GM06990 (cell line): ENCODE results near the gene MGA.

Experiments
- DNase-seq: peaks from one replicate; pipeline ENCODE4 v3.0.0-alpha.2; 2011; ENCODE audit not compliant: insufficient read length; ENCODE audit errors: extremely low read depth
- H3K27me3 ChIP-seq: replicated peaks from 2 replicates; pipeline ENCODE4 v1.6.0; 2011; ENCODE audit warnings: low read length; ENCODE audit not compliant: control insufficient read depth, insufficient read depth
- H3K36me3 ChIP-seq: 2 replicates; pipeline ENCODE4 v1.5.1; 2011; ENCODE audit warnings: low read length; ENCODE audit not compliant: control insufficient read depth, insufficient read depth
- H3K4me3 ChIP-seq: replicated peaks from 2 replicates; pipeline ENCODE4 v1.5.1; 2011; ENCODE audit warnings: low read depth, mild to moderate bottlenecking, control low read depth, low read length
- CTCF ChIP-seq: IDR thresholded peaks from 2 replicates; pipeline ENCODE4 v1.5.1; 2011; ENCODE audit warnings: low read length, control low read depth, mild to moderate bottlenecking, inconsistent platforms; ENCODE audit not compliant: insufficient read depth, poor library complexity, severe bottlenecking

The MGA gene

GRCh38 chr15:41671656-41672648 is 11.7 kb downstream of the MGA start:
- H3K27me3 ChIP-seq = no peaks in the 10 kb centered on the region
- no peak for TF ChIP-seq CTCF
- H3K36me3 ChIP-seq = peaks cover 1% of the 10 kb centered on the region
- no peak overlapping the region for H3K4me3 ChIP-seq
- DNase-seq = no peak

- Histone ChIP-seq H3K36me3 (no peaks in the 10 kb centered on the region; the same call in 1 of the 2 replicates), H3K4me3 (no peak overlapping the region), H3K27me3 (no peaks in the 10 kb centered on the region)
- DNase-seq = no peak
- TF ChIP-seq CTCF = no peak
These were observed 15.1 kb downstream of the MGA start for GRCh38 chr15:41675337-41675736.

- no peaks in the 10 kb centered on the region; the same call in 1 of the 2 replicates for H3K36me3 ChIP-seq
- H3K4me3 ChIP-seq = no peak overlapping the region
- DNase-seq = no peak
- TF ChIP-seq CTCF = no peak
- H3K27me3 ChIP-seq = no peaks in the 10 kb centered on the region
These were observed 18.5 kb downstream of the MGA start for GRCh38 chr15:41678742-41679141.

- Histone ChIP-seq H3K4me3 (no peak overlapping the region), H3K36me3 (no peaks in the 10 kb centered on the region), H3K27me3 (no peaks in the 10 kb centered on the region)
- no peak for DNase-seq
- no peak for TF ChIP-seq CTCF
These were observed 23.8 kb downstream of the MGA start for GRCh38 chr15:41683955-41684354.

- no peak for DNase-seq
- Histone ChIP-seq H3K27me3 (no peaks in the 10 kb centered on the region), H3K4me3 (no peak overlapping the region), H3K36me3 (no peaks in the 10 kb centered on the region)
- TF ChIP-seq CTCF = no peak
These were observed 28.5 kb downstream of the MGA start for GRCh38 chr15:41688671-41689070.
